HUES64 (cell line): Measurements from ENCODE around the gene LRP4.

Experiments
- H3K27ac ChIP-seq: 2 replicates; pipeline ENCODE4 v1.7.0; 2013; ENCODE audit warnings: low read depth, low read length, inconsistent platforms
- H3K27me3 ChIP-seq: 2 replicates; pipeline ENCODE4 v1.6.1; 2013; ENCODE audit warnings: mild to moderate bottlenecking, low read length; ENCODE audit not compliant: insufficient read depth
- H3K36me3 ChIP-seq: 2 replicates; pipeline ENCODE4 v1.6.1; 2013; ENCODE audit warnings: mild to moderate bottlenecking, low read length; ENCODE audit not compliant: insufficient read depth
- H3K4me1 ChIP-seq: 2 replicates; pipeline ENCODE4 v1.6.1; 2013; ENCODE audit warnings: mild to moderate bottlenecking, low read length, moderate library complexity; ENCODE audit not compliant: insufficient read depth
- H3K4me3 ChIP-seq: 2 replicates; pipeline ENCODE4 v1.5.1; 2013; ENCODE audit warnings: mild to moderate bottlenecking, low read length, moderate library complexity
- H3K9ac ChIP-seq: 2 replicates; pipeline ENCODE4 v1.6.1; 2013; ENCODE audit warnings: mild to moderate bottlenecking, low read depth, low read length
- H3K9me3 ChIP-seq: 2 replicates; pipeline ENCODE4 v1.6.1; 2013; ENCODE audit warnings: low read depth, low read length; ENCODE audit not compliant: insufficient read depth
- WGBS: fragments of 150-250, 120-280 bp; methylation state at CpG from one replicate; pipeline ENCODE4 v1.1.7; 2013; ENCODE audit warnings: missing lambda C conversion rate; 5-methylcytosine and 5-hydroxymethylcytosine counted together

The LRP4 gene

GRCh38 chr11:46892838-46893237 is 25.5 kb downstream of the LRP4 start:
- no peaks in the 10 kb centered on the region for H3K27me3 ChIP-seq
- no peak overlapping the region for H3K9ac ChIP-seq
- H3K27ac ChIP-seq, result no peak overlapping the region
- H3K4me3 ChIP-seq, result no peak overlapping the region
- H3K4me1 ChIP-seq, result no peaks in the 10 kb centered on the region
- H3K36me3 ChIP-seq, result peaks cover 63% of the 10 kb centered on the region
- no peaks in the 10 kb centered on the region for H3K9me3 ChIP-seq
- WGBS, result 95% methylated on average over 9 of the region's 9 CpGs

GRCh38 chr11:46892109-46892508 is 26.2 kb downstream of the LRP4 start:
- H3K9ac ChIP-seq, result no peak overlapping the region
- H3K4me3 ChIP-seq, result no peak overlapping the region
- no peaks in the 10 kb centered on the region for H3K27me3 ChIP-seq
- H3K4me1 ChIP-seq, result no peaks in the 10 kb centered on the region
- peaks cover 65% of the 10 kb centered on the region for H3K36me3 ChIP-seq
- H3K27ac ChIP-seq, result no peak overlapping the region
- no CpG with 5 or more reads among the region's 2 CpGs for WGBS
- H3K9me3 ChIP-seq, result no peaks in the 10 kb centered on the region

GRCh38 chr11:46890665-46891064 is 27.7 kb downstream of the LRP4 start:
- H3K4me1 ChIP-seq, result no peaks in the 10 kb centered on the region
- H3K27ac ChIP-seq, result no peak overlapping the region
- 100% methylated on average over 1 of the region's 2 CpGs for WGBS
- H3K4me3 ChIP-seq, result no peak overlapping the region
- H3K9me3 ChIP-seq, result no peaks in the 10 kb centered on the region
- peaks cover 67% of the 10 kb centered on the region for H3K36me3 ChIP-seq
- no peaks in the 10 kb centered on the region for H3K27me3 ChIP-seq
- no peak overlapping the region for H3K9ac ChIP-seq

- Histone ChIP-seq H3K4me1 (no peaks in the 10 kb centered on the region), H3K9ac (no peak overlapping the region), H3K36me3 (peaks cover 68% of the 10 kb centered on the region), H3K27ac (no peak overlapping the region), H3K27me3 (no peaks in the 10 kb centered on the region), H3K9me3 (no peaks in the 10 kb centered on the region), H3K4me3 (no peak overlapping the region)
- WGBS, result 81% methylated on average over 23 of the region's 23 CpGs
Measured at GRCh38 chr11:46889689-46890475, 28.5 kb downstream of the LRP4 start.

- whole genome bisulfite sequencing, result 91% methylated on average over 7 of the region's 7 CpGs
- Histone ChIP-seq H3K27ac (no peak overlapping the region), H3K27me3 (no peaks in the 10 kb centered on the region), H3K4me1 (no peaks in the 10 kb centered on the region), H3K9ac (no peak overlapping the region), H3K9me3 (no peaks in the 10 kb centered on the region), H3K36me3 (peaks cover 64% of the 10 kb centered on the region), H3K4me3 (no peak overlapping the region)
Measured at GRCh38 chr11:46889251-46889650, 29.1 kb downstream of the LRP4 start.

- H3K27me3 ChIP-seq, result no peaks in the 10 kb centered on the region
- no peak overlapping the region for H3K27ac ChIP-seq
- no peaks in the 10 kb centered on the region for H3K4me1 ChIP-seq
- no peak overlapping the region for H3K9ac ChIP-seq
- no peak overlapping the region for H3K4me3 ChIP-seq
- H3K9me3 ChIP-seq, result no peaks in the 10 kb centered on the region
- WGBS, result 98% methylated on average over 5 of the region's 5 CpGs
- peaks cover 66% of the 10 kb centered on the region for H3K36me3 ChIP-seq
Measured at GRCh38 chr11:46888636-46889035, 29.7 kb downstream of the LRP4 start.

GRCh38 chr11:46886211-46886610 is 32.1 kb downstream of the LRP4 start:
- Histone ChIP-seq H3K27me3 (no peaks in the 10 kb centered on the region), H3K36me3 (peaks cover 71% of the 10 kb centered on the region), H3K9ac (no peak overlapping the region), H3K4me3 (no peak overlapping the region), H3K9me3 (no peaks in the 10 kb centered on the region), H3K4me1 (no peaks in the 10 kb centered on the region), H3K27ac (no peak overlapping the region)
- 95% methylated on average over 11 of the region's 11 CpGs for WGBS

- Histone ChIP-seq H3K4me1 (no peaks in the 10 kb centered on the region), H3K4me3 (no peak overlapping the region), H3K9ac (no peak overlapping the region), H3K27ac (no peak overlapping the region), H3K36me3 (peaks cover 93% of the 10 kb centered on the region), H3K9me3 (no peaks in the 10 kb centered on the region), H3K27me3 (no peaks in the 10 kb centered on the region)
- WGBS, result 92% methylated on average over 9 of the region's 10 CpGs
Measured at GRCh38 chr11:46879056-46879585, 39.2 kb downstream of the LRP4 start.

- WGBS, result 100% methylated on average over 1 of the region's 1 CpG
- no peak overlapping the region for H3K27ac ChIP-seq
- no peak overlapping the region for H3K4me3 ChIP-seq
- no peaks in the 10 kb centered on the region for H3K27me3 ChIP-seq
- H3K36me3 ChIP-seq, result peaks cover 94% of the 10 kb centered on the region
- H3K4me1 ChIP-seq, result no peaks in the 10 kb centered on the region
- H3K9me3 ChIP-seq, result no peaks in the 10 kb centered on the region
- no peak overlapping the region for H3K9ac ChIP-seq
Measured at GRCh38 chr11:46877580-46877979, 40.8 kb downstream of the LRP4 start.

- Histone ChIP-seq H3K27ac (no peak overlapping the region), H3K36me3 (peaks cover 93% of the 10 kb centered on the region), H3K9me3 (no peaks in the 10 kb centered on the region), H3K4me3 (no peak overlapping the region), H3K9ac (no peak overlapping the region), H3K4me1 (no peaks in the 10 kb centered on the region), H3K27me3 (no peaks in the 10 kb centered on the region)
- WGBS, result 93% methylated on average over 11 of the region's 11 CpGs
Measured at GRCh38 chr11:46876471-46876870, 41.9 kb downstream of the LRP4 start.

GRCh38 chr11:46874586-46874985 is 43.8 kb downstream of the LRP4 start:
- Histone ChIP-seq H3K9me3 (no peaks in the 10 kb centered on the region), H3K4me1 (no peaks in the 10 kb centered on the region), H3K27ac (no peak overlapping the region), H3K36me3 (peaks cover 95% of the 10 kb centered on the region), H3K9ac (no peak overlapping the region), H3K27me3 (no peaks in the 10 kb centered on the region), H3K4me3 (no peak overlapping the region)
- 95% methylated on average over 6 of the region's 6 CpGs for WGBS
